ENCODE data around the gene JOSD1. TPM values are rescaled to one million over a fixed set of nuclear protein-coding genes. Genes with fewer than 3 reads are reported as not detected.

JOSD1 gene
- total RNA-seq, 1 donor from 2014 or later, result 74.6 TPM

DNA sequence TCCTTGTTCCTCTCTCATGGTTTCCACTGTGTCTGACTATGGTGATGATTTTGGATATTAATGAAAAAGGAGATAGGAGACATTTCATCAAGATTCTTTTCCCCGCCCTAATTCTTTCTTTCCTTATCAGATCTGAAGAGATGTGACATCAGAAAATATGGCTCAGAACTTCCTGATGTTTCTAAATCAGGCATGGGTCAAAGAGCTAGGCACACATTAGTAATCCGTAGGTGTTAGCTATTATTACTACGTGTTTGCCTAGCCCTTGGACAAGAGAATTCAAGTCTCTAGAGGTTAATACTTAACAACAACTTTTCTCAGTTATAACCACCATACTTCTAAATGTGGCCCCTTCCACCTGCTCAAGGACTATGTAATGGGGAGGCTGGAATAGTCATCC, 5.8 kb downstream of the JOSD1 start:
- intact Hi-C loops (cut with micrococcal nuclease), result no loop called here

DNA sequence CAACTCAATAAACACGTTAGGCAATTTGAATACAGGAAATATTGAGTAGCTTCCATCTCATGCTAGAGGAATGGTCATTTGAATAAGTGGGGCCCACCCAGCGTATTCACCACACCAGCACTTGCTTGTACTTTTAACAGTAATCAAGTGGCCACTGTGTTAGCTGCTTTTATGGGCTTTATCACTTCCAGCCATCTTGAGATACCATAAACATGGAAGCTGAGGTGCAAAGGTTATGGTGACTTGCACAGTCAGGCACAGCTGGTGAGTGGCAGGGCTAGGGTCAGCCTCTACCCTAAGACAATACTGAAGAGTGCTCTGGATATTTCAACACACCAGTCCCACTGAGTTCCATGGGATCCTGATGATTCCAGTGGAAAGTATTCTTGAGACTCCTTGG, 6.7 kb downstream of the JOSD1 start:
- intact Hi-C loops (cut with micrococcal nuclease), result no loop called here

DNA sequence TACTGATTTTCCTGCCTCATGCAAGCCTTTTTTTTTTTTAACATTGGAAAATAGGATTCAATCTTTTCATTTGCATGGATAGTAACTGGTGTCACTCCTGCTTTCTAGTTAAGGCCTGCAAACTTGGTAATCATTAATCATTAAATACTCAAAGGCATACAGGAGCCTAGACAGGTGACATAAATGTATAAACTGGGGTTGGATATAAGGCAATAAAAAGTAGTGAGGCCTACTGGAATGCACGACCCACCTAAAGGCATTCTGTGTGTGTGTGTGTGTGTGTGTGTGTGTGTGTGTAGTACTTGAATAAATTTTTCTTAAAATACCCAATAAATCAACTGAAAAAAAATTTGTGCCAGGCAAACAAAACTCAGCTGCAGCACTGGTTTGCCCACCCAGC, 11.1 kb downstream of the JOSD1 start:
- intact Hi-C loops (cut with micrococcal nuclease), result no loop called here

DNA sequence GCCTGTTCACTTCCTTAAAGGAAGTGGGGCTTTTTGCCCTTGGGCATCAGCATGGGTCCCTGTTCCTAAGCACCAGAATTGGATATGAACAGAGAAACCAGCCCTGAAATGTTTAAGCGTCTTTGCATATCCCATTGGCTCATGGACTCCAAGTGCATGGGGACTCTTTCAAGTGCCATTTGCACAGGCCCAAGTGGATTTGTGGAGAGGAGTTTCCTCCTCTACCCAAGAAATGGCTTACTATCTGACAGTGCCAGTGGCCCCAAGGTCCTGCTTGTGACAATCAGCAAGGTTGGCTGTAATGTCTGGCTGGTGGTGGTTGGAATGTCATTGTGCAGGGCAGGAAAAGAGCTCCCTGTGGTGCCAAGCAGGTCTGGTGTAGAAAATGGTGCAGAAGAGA, 15.0 kb downstream of the JOSD1 start:
- intact Hi-C loops (cut with micrococcal nuclease), result no loop called here

DNA sequence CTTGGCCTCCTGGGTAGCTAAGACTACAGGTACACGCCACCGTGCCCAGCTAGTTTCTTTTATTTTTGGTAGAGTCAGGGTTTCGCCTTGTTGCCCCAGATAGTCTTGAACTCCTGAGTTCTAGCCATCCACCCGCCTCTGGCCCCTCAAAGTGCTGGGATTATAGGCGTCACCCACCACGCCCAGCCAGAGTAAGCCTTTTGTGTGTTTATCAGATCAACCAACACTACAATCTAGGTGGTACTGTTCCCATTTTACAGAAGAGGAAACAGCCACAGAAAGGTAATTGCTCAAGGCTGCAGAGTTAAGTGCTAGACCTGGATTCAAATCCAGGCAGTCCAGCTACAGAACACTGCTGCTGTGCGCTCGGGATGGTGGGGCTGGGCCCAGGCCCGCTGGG, 15.8 kb downstream of the JOSD1 start:
- intact Hi-C loops (cut with micrococcal nuclease), result no loop called here

DNA sequence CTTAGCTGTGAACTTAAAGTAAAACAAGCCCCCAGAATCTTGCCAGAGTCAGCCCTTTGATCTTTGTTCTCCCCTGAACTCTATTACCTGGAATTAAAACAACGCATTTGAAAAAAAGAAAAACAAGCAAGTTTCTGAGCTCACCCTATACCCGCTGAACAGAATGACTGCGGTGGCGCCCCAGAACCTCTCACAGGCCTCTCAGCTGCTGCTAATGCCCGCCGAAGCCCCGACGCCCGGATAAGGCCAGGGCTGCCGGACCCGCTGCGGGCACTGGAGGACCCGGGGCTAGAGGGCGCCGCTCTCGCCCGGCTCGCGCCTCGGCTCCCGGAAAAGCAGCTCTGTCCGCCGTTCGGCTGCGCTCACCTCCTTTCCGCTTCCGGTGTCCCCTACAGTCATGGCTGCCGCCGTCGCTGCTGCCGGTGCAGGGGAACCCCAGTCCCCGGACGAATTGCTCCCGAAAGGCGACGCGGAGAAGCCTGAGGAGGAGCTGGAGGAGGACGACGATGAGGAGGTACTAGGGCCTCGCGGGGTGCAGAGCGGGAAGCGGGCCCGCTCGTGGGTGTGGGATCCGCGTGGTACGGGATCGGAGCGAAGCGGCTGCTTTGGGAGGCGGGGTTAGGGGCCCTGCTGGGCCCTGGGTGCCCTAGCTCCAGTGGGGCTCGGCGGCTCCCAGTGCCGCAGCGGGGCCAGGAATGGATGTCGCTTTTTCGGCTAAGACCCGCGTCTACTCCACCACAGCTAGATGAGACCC, 19.0 kb downstream of the JOSD1 start, which contains the start of gene TOMM22:
Gene TOMM22, plus strand, starts transcription at position 376 of the 754 bp plus-strand sequence. Its CDS starts 22 bp downstream, at position 398.
- intact Hi-C loops (cut with micrococcal nuclease), result loop anchor here (1.0 kb wide), 6 partner anchors 15 to 175 kb away; partner anchors contain the start of genes DDX17, DMC1, GTPBP1 and JOSD1

DNA sequence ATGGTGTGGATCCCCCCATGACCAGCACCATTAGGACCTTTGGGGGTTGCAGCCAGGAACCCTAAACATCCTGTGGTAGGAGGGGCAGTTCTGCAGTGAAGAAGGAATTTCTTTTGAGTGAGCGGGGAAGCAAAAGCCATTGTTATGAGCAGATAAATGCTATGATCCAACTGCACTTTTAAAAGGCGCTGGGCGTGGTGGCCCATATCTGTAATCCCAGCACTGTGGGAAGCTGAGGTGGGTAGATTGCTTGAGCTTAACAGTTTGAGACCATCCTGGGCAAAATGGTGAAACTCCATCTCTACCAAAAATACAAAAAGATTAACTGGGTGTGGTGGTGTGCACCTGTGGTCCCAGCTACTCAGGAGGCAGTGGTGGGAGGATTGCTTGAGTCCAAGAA, 24.9 kb downstream of the JOSD1 start:
- intact Hi-C loops (cut with micrococcal nuclease), result no loop called here

DNA sequence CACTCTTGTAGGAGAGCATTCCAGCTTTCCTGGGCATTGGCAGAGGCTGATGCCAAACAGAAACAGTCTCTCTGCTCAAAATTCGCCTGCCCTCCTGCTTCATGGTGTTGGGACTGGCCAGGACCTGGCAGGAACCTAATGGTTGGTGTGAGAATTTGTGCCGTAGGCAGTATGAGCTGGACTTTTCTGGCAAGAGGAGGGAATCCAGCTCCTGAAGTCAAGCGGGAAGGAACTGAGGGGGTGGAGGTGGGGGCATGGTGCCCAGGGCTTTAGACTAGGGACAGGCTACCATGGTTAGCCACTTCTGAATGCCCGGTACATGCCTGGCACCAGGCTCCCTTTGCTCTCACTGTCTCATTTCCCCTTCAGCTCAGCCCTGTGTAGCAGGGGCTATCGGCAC, 25.9 kb downstream of the JOSD1 start:
- intact Hi-C loops (cut with micrococcal nuclease), result no loop called here

DNA sequence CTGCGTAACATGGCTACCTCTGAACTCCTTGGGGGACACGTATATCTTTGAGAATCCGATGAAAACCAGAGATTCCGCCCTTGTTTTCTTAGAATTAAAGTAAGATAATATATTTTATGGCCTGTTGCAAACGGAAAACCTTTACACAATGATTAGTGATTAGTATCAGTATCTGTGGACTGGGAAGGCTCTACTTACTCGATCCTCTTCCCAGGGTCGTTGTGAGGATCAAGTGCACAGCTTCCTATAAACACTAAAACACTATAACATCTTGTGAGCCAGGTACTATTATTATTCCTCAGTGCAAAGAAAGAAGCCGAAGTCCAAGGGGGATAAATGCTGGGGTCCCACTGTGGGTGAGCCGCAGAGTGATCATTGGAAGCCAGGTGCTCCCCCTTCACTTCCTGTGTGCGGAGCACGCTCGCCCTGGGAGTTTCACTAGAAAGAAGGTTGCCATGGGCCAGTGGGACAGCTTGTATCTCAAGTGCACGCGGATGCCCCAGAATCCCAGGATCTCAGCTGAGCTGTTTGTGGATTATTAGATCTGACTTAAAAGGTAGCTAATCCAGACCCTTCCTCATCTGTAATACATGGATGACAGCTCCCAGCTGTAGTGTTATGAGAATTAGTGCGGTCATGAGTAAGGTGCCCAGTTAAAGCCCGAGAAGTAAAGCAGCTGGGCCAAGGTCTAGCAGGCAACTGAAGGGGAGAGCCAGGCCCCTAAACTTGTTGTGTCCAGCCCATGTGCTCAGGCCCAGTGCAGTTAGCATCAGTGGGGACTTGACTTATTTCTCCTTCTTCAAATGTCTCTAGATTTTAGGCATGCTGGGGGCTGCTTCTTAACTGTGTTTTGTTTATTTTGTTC, 43.5 kb downstream of the JOSD1 start:
- intact Hi-C loops (cut with micrococcal nuclease), result loop anchor here (1.0 to 2.0 kb wide), 4 partner anchors 24 to 704 kb away; partner anchors contain the start of genes C22orf23, DNAL4, POLR2F and TOMM22

DNA sequence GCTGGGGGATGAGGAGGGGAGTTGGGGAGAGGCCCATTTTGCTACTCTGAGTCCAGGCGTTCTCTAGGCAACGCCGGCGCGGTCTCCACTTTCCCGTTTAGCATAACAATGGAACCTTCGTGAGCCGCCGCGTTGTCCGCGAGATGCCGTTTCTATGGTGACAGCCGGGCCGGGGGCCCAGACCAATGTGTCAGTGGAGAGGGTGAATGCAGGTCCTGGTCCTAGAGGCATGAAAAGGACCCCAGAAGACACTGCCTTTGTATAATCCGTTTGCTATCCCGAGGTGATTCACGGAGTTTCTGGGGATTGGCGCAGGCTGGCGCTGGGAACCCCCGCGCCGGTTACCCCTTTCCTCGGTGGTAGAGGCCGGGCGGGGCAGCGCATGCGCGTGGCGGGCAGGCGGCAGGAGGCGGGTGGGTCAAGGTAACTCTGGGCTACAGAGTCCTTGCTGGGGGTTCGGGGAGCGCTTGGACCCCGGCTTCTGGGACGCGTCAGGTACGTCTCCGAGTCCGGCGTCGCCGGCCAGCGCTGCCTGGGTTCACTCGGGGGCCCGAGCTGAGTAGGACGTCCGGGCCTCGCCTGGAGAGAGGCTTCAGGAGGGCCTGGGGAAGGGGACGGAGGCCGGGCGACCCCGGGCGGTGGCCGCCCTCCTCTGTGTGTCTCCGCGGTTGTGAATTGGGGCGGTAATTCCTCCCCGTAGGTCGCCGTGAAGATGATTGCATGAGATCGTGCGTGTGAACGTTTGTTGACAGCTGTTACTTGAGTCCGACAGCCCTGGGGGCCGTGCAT, 44.3 kb downstream of the JOSD1 start, which contains the start of the genes CBY1 and FAM227A:
Gene CBY1, plus strand, starts transcription at position 383 of the 789 bp plus-strand sequence. CDS start 11,417 bp downstream, outside the sequence.
Gene FAM227A, minus strand, starts transcription at position 137 of the 789 bp plus-strand sequence. CDS start 6,224 bp downstream, outside the sequence.
- intact Hi-C loops (cut with micrococcal nuclease), result loop anchor here (1.0 to 2.0 kb wide), 8 partner anchors 25 to 704 kb away; partner anchors contain the start of genes C22orf23, DDX17, DMC1 and DNAL4

DNA sequence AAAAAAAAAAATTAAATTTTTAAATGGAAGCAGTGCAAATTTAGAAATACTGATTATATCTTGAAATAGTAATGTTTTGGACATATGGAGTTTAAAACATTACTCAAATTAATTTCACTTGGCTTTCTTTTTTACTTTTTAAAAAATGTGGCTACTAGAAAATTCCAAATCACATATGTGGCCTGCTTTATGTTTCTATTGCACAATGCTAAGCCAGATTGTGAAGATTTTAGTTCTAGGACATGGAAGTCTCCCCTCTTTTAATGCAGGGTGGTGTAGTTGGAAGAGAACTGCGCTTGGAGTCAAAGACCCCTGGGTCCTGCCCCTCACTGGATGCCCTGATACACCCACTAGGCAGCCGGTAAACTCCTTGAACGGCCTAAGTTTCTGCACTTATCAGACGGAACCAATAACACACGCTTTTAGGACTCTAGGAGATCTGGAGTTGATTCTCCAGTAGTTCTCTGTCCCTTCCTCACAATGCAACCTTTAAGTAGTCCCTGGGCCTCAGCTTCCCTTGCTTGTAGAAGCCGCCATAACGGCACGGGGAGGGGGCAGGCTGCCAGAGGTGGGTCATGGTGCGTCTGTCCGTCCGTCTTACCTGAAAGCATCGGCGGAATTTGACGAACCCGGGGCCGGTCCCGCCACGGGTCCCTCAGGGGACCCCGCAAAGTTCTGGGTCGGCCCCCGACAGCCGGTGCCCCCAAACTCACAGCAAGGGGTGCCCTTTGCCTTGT, 45.1 kb downstream of the JOSD1 start:
- intact Hi-C loops (cut with micrococcal nuclease), result loop anchor here (1.0 to 2.0 kb wide), 6 partner anchors 46 to 703 kb away; partner anchors contain the start of genes C22orf23, DDX17, DMC1 and GTPBP1

DNA sequence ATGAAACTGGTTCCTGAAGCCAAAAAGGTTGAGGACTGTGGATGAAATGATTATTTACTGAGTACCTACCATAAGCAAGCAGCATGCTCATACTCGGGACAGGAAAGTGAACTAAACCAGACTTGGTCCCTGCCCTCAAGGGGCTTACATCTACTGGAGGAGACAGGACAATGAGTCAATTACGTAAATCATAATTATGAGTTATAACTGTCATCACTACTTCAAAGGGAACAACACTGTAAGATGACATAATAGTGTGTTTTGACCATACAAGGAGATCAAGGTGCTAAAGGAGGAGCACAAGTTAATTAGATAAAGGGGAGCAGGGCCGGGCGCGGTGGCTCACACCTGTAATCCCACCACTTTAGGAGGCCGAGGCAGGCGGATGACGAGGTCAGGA, 47.0 kb downstream of the JOSD1 start:
- intact Hi-C loops (cut with micrococcal nuclease), result no loop called here

DNA sequence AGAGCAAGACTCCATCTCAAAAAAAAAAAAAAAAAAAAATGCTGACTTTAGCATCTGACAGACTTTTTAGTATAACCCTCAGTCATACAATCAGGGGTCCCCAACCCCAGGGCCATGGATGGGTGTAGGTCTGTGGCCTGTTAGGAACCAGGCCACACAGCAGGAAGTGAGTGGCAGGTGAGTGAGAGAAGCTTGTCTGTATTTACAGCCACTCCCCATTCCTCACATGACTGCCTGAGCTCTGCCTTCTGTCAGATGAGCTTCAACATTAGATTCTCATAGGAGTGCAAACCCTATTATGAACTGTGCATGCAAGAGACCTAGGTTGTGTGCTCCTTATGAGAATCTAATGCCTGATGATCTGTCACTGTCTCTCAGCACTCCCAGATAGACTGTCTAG, 47.9 kb downstream of the JOSD1 start:
- intact Hi-C loops (cut with micrococcal nuclease), result no loop called here

DNA sequence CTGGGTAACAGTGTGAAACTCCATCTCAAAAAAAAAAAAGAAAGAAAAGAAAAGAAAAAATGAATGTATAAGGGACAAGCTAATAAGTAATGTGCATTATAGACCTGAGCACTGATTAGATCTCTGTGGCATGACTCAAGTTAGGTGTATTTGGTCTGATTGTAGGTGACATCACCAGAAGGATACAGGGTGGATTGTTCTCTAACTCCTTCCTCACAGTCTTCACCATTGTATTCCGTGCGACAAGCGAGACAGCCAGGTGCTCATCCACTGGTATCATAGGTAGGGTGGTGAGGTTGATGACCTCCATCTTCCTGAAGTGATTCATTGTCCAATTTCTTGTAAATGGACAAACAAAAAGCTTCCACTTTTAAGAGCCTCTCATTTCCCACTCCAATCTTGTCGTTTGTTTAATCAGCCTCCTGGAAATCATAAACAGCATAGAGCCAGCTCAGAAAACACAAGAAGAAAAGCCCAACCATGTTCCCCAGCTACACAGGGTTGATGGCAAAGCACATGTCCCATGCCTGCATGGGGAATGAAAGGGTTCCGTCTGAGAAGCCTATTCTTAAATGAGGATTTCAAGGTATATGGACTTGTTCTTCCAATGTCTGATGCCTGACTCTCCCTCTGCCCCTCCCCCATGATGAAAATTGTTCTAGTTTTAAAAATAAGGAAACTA, 50.8 kb downstream of the JOSD1 start:
- intact Hi-C loops (cut with micrococcal nuclease), result no loop called here

DNA sequence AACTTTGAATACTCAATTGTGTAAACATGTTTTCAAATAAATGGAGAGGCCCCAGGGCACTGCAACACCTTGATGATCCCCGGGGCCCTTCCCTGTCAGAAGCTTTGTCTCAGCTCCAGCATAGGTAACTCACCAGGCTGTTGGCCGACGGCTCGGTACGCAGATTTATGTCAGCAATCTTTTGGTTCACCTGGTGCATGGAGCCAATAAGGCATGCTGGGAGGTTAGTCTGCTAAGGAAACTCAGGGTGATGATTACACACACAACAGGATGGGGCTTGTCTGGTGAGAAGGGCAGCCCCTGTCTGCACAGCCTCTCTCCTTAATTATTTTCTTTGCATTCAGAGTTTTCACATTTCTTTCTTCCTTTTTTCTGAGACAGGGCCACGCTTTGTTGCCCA, 55.3 kb downstream of the JOSD1 start:
- intact Hi-C loops (cut with micrococcal nuclease), result no loop called here

DNA sequence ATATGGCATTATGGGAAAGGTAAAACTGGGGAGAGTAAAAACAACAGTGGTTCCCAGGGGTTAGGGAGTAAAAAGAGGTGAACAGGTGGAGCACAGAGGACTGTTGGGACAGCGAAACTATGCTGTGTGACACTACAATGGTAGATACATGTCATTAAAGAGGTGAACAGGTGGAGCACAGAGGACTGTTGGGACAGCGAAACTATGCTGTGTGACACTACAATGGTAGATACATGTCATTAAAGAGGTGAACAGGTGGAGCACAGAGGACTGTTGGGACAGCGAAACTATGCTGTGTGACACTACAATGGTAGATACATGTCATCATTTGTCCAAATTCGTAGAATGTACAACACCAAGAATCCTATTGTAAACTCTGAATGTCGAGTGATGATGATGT, 56.5 kb downstream of the JOSD1 start:
- intact Hi-C loops (cut with micrococcal nuclease), result loop anchor here (5.0 kb wide), 1 partner anchor 57 kb away; no protein-coding TSS in a partner anchor

DNA sequence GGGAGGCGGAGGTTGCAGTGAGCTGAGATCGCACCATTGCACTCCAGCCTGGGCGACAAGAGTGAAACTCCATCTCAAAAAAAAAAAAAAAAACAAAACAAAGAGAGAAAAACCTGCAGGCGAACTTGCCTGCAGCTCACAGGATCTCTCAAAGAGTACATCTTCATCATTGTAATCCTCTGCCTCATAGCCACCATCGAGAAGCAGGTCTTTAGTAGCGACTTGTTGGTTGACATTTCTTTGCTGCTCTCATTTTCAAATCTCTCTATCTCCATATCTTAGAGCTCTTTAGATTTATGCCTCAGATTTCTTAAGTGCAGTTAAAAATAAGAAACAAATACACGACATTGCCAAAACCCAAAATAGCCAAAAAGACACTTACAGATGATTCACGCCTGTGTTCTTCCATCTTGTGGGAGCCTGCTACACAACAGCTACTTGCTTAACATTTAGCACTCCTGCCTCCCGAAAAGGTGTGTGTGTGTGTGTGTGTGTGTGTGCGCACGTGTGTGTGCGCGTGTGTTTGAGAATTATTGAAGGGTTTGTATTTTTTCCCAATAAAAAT, 59.2 kb downstream of the JOSD1 start:
- intact Hi-C loops (cut with micrococcal nuclease), result loop anchor here (5.0 kb wide), 1 partner anchor 54 kb away; no protein-coding TSS in a partner anchor

DNA sequence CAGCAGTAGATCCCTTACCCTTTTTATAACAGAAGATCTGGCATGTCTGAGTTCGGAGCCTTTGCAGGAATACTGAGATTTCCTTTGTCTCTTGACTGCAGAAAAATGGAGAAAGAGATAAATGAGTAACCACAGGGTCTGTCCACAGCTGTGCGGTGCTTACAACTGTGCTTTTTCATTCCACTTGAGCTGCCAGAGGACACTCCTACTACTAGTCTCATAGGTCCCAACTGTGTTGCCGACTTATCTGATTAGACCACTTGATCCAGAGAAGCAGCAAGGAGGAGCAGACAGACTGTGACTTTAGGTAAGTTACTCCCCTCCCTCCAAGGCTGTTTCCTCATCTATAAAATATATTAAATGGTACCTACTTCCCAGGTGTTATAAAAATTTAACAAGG, 62.0 kb downstream of the JOSD1 start:
- intact Hi-C loops (cut with micrococcal nuclease), result no loop called here

DNA sequence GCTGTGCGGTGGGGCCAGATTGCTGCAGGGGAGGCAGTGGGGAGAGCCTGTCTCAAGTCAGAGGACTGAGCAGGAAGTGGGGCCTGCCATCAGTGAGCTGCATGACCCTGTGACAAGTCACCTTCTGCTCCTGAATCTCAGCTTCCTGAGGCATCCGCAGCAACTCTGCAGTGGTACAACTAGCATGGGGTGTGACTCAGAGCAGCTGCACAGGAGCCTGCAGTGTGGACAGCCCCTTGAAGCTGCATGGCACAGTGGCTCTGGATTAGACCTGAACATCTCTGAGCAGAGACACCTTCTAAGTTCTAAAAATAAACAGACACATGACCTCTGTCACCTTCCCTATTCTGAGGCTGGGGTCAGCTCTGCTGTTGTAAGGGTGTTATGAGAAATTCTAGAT, 62.5 kb downstream of the JOSD1 start:
- intact Hi-C loops (cut with micrococcal nuclease), result no loop called here

All from T-helper 1 cell treated with Interleukin-12 subunit alpha and Interleukin-12 subunit beta and Interleukin-4 antibody, amounts not matched to agents 30 ng/mL and 1 ng/mL, for 36 hours (primary cell).